ENCODE data around the gene SLC39A7.

DNA sequence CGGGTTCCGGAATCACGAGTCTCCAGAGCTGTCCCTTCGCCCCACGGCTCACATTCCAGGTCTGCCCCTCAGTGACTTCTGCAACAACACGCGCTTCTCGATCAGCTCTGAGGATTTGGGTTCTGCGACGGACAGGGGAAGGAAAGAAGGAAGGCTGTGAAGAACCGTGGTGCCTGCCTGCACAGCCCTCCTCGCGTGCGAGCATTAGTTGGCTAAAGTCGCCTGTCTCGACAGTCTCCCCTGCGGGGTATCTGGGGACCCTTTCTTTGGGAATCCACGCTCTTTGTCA is 47.9 kb downstream of the SLC39A7 start:
- TF ChIP-seq OSR1 (CRISPR knock-in tag; IDR thresholded peaks at IDR 0.05) (no peak), ZC3H10 (CRISPR knock-in tag; IDR thresholded peaks at IDR 0.05) (no peak), GLIS3 (CRISPR knock-in tag; IDR thresholded peaks at IDR 0.05) (no peak), PPARA (CRISPR knock-in tag; IDR thresholded peaks at IDR 0.05; ENCODE audit: borderline replicate concordance) (no peak), ISL1 (CRISPR knock-in tag; IDR thresholded peaks at IDR 0.05) (no peak), ZFP30 (CRISPR knock-in tag; IDR thresholded peaks at IDR 0.05) (no peak), TOX (CRISPR knock-in tag; IDR thresholded peaks at IDR 0.05; ENCODE audit: borderline replicate concordance) (no peak), ZFP3 (CRISPR knock-in tag; IDR thresholded peaks at IDR 0.05) (no peak)
- TF ChIP-seq, protein P1, sequence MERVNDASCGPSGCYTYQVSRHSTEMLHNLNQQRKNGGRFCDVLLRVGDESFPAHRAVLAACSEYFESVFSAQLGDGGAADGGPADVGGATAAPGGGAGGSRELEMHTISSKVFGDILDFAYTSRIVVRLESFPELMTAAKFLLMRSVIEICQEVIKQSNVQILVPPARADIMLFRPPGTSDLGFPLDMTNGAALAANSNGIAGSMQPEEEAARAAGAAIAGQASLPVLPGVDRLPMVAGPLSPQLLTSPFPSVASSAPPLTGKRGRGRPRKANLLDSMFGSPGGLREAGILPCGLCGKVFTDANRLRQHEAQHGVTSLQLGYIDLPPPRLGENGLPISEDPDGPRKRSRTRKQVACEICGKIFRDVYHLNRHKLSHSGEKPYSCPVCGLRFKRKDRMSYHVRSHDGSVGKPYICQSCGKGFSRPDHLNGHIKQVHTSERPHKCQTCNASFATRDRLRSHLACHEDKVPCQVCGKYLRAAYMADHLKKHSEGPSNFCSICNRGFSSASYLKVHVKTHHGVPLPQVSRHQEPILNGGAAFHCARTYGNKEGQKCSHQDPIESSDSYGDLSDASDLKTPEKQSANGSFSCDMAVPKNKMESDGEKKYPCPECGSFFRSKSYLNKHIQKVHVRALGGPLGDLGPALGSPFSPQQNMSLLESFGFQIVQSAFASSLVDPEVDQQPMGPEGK (CRISPR knock-in tag; IDR thresholded peaks at IDR 0.05; ENCODE audit: borderline replicate concordance) = no peak
- TF ChIP-seq, protein P2, sequence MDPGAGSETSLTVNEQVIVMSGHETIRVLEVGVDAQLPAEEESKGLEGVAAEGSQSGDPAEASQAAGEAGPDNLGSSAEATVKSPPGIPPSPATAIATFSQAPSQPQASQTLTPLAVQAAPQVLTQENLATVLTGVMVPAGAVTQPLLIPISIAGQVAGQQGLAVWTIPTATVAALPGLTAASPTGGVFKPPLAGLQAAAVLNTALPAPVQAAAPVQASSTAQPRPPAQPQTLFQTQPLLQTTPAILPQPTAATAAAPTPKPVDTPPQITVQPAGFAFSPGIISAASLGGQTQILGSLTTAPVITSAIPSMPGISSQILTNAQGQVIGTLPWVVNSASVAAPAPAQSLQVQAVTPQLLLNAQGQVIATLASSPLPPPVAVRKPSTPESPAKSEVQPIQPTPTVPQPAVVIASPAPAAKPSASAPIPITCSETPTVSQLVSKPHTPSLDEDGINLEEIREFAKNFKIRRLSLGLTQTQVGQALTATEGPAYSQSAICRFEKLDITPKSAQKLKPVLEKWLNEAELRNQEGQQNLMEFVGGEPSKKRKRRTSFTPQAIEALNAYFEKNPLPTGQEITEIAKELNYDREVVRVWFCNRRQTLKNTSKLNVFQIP (CRISPR knock-in tag; IDR thresholded peaks at IDR 0.05; ENCODE audit: borderline replicate concordance, low read depth) = no peak
- TF ChIP-seq, protein P3, sequence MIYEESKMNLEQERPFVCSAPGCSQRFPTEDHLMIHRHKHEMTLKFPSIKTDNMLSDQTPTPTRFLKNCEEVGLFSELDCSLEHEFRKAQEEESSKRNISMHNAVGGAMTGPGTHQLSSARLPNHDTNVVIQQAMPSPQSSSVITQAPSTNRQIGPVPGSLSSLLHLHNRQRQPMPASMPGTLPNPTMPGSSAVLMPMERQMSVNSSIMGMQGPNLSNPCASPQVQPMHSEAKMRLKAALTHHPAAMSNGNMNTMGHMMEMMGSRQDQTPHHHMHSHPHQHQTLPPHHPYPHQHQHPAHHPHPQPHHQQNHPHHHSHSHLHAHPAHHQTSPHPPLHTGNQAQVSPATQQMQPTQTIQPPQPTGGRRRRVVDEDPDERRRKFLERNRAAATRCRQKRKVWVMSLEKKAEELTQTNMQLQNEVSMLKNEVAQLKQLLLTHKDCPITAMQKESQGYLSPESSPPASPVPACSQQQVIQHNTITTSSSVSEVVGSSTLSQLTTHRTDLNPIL (CRISPR knock-in tag; IDR thresholded peaks at IDR 0.05; ENCODE audit: low read depth) = no peak
